Prostate gland (tissue), 2 donors: ENCODE results near the gene ERMP1.

ENCODE experiments used
- POLR2A ChIP-seq: fragments of 450-650 bp; IDR thresholded peaks from one replicate; pipeline ENCODE4 v1.6.1; 2016; ENCODE audit warnings: antibody characterized with exemption, mild to moderate bottlenecking
- POLR2AphosphoS5 ChIP-seq: sonication (generic); formaldehyde crosslinking; IDR thresholded peaks from one replicate; pipeline ENCODE4 v1.6.1; 2017; ENCODE audit warnings: antibody characterized with exemption
- TF ChIP-seq, protein P1 (sequence below), 4 experiments: fragments of 200-600 bp in 2 of 4; fragments of 450-650 bp in 2 of 4; sonication (generic) in 2 of 4; IDR thresholded peaks; 1 replicate in 3 of 4; 2 replicates in 1 of 4; pipeline ENCODE4 v1.5.1; 2016 to 2019; ENCODE audit warnings: antibody characterized with exemption in 4 of 4, mild to moderate bottlenecking in 2 of 4, moderate library complexity in 2 of 4

DNA sequence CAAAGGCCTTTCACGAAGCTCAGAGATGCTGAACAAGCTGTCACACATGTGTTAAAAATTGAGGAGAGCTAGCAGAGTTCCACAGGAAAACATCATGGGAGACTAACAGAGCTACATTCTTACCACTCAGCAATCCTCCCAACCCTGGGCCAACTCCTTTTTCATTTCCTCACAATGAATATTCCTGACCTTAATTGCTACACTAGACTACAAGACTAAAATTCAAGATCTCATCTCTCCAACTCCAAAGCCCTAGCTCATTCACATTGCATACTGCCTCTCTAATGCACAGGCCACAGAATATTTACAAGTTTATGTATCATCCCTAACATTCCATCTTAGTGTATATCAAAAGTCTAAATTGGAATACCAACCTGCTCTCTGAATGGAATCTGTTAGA lies 21.2 kb downstream of the ERMP1 start:
- TF ChIP-seq POLR2A: no peak
- TF ChIP-seq, protein P1, sequence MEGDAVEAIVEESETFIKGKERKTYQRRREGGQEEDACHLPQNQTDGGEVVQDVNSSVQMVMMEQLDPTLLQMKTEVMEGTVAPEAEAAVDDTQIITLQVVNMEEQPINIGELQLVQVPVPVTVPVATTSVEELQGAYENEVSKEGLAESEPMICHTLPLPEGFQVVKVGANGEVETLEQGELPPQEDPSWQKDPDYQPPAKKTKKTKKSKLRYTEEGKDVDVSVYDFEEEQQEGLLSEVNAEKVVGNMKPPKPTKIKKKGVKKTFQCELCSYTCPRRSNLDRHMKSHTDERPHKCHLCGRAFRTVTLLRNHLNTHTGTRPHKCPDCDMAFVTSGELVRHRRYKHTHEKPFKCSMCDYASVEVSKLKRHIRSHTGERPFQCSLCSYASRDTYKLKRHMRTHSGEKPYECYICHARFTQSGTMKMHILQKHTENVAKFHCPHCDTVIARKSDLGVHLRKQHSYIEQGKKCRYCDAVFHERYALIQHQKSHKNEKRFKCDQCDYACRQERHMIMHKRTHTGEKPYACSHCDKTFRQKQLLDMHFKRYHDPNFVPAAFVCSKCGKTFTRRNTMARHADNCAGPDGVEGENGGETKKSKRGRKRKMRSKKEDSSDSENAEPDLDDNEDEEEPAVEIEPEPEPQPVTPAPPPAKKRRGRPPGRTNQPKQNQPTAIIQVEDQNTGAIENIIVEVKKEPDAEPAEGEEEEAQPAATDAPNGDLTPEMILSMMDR (IDR thresholded peaks at IDR 0.05): no peak
- no peak for TF ChIP-seq POLR2AphosphoS5
